Left ventricle myocardium superior (tissue), 1 donor: Measurements from ENCODE around the gene MYH13. TPM values are rescaled to one million over a fixed set of nuclear protein-coding genes. Genes with fewer than 3 reads are reported as not detected.

Source experiments
- ATAC-seq: fragments of 200-7000 bp; cut with Tn5 transposase; one replicate; pipeline ENCODE4 v1.9.1; 2020; ENCODE audit warnings: mild to moderate bottlenecking, moderate library complexity
- DNase-seq: peaks from one replicate; pipeline ENCODE4 v3.0.0-alpha.2; 2020
- intact Hi-C: fragments of 100-400 bp; cut with micrococcal nuclease; formaldehyde crosslinking; loops from one replicate; pipeline ENCODE4 v1.11.0; 2022
- total RNA-seq: library from RNA; stranded (reverse); fragmentation: NEBNext Ultra II Directional; extraction: Animal tissue kit (Norgen Biotek cat#: 25700); gene quantifications from one replicate; pipeline ENCODE4 v1.2.1, GENCODE V29; 2021
- donor health status: DM: no; HTN: yes; CAD: no; lungs with severe emphysema.

Gene MYH13
- total RNA-seq, 1 donor from 2014 or later = not detected

DNA sequence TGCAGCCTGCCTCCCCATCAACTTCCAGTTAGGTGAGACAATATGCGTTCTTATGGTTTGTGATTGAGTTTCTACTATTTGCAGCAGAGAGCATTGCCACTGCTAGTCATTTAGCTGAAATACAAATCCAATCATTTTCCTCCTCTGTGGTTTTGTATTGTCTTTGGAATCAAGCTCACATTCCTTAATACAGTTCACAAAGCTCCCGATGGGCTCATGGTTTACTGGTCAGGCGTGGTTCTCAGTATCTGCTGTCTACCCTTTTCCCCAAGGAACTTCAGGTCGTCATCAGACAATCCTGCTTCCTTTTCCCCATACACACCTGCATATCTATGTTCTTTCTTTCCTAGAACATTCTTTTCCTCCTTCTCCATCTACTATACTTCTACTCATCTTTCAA, 104.8 kb downstream of the MYH13 start:
- no peak for DNase-seq
- intact Hi-C loops = no loop called here
- no peak for ATAC-seq

DNA sequence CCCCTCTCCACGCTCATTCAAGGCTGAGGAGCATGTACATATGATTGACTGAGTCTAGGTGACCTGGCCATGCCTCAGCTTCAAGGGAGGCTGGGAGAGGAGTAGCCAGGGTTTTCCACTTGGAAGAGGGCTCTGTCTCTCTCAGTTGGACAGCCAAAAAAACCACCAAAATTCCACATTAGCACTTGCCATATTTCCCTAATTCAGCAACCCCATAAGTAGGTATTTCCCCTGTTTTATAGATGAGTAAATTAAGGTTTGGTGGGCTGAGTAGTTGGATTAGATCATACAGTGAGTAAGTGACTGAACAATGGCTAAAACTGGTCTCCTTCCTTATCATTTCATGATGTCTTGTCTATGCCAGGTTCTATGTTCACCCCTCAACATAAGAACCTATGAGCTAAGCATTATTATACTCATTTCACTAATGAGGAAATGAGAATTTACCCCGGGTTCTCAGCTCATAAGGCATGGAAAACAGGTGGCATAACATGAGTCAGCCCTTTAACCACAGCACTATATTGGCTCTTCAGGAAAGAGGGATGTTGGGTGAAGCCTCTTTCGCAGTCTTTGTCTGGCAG, 106.4 kb downstream of the MYH13 start:
- DNase-seq (no peak), ATAC-seq (no peak)
- intact Hi-C loops = no loop called here

DNA sequence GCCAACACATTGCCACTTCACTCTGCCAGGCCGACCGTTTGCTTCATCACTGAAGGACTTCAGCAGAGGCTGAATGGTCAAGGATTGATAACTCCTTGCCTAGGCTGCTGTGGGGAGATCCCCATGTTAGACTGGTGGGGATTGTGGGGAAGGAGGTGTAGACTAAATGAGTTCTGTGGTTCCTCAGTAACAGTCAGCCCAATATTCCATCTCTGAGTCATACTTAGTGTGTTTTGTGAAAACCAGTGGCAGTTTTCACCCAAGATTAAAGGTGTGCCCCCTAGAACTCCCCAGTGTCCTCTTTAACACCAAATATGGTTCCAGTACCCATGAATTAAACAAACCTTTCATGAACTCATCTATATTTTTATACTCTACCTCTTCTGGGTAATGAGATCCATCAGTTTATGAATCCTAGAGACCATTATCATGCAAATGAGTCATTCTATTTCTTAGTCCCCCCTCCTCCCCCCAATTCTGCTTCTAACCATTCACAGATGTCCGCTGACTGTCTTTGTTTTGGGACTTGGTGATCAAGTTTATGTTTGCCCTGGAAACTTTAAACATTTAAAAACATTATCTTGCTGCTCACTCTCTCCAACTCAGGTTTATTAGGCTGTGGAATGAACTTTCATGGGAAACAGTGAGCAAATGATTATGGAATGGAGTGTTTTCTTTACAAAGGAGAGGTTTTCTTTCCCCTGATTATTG, 107.6 kb downstream of the MYH13 start:
- ATAC-seq = no peak
- intact Hi-C loops = no loop called here
- no peak for DNase-seq

DNA sequence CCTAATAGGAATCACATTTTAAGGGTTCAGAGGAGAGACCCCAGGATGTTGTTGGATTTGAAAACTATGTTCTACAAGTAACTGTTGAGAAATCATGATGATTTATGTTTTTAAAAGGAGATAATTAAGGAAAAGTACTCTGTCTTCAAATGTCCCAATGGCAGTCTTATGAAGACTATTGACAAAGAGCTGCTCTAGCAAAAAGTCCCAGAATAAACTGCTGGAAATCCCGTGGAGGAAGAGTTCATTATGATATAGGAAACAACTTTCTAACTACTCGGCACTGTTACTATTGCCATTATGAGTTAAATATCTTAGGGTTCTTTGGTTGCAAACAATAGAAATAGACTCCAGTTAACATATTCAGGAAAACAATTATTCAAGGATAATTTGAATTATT, 108.8 kb downstream of the MYH13 start:
- DNase-seq (no peak), ATAC-seq (no peak)
- intact Hi-C loops = no loop called here

DNA sequence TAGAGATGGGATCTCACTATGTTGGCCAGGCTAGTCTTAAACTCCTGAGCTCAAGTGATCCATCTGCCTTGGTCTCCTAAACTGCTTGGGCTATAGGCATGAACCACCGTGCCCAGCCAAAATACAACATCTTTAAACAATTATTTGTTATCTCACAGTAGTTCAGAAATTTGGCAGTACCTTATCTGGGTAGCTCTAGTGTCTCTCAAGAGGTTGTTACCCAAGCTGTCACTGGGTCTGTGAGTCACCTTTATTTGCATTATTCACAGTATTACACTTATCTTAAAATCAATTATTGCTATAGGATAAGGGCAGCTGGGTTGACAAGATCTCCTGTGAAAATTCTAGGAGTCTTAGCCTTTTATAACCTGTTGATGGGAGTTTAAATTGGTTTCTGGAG, 110.4 kb downstream of the MYH13 start:
- DNase-seq (no peak), ATAC-seq (no peak)
- intact Hi-C loops = no loop called here

DNA sequence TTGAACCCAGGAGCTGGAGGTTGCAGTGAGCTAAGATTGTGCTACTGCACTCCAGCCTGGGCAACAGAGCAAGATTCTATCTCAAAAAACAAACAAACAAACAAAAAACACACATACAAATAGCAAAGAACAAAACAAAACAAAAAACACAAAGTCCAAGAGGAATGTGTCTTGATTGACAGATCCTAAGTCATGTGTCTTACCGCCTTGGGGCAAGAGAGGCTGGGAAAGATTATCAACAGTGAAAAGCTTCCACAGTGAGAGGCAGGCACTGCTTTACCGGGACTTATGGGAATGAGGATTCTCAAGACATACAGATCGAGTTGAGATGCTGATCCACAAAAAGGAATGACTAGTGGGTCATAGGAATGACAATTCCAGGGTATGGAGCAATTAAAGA, 111.7 kb downstream of the MYH13 start:
- no peak for ATAC-seq
- intact Hi-C loops = no loop called here
- DNase-seq = no peak

DNA sequence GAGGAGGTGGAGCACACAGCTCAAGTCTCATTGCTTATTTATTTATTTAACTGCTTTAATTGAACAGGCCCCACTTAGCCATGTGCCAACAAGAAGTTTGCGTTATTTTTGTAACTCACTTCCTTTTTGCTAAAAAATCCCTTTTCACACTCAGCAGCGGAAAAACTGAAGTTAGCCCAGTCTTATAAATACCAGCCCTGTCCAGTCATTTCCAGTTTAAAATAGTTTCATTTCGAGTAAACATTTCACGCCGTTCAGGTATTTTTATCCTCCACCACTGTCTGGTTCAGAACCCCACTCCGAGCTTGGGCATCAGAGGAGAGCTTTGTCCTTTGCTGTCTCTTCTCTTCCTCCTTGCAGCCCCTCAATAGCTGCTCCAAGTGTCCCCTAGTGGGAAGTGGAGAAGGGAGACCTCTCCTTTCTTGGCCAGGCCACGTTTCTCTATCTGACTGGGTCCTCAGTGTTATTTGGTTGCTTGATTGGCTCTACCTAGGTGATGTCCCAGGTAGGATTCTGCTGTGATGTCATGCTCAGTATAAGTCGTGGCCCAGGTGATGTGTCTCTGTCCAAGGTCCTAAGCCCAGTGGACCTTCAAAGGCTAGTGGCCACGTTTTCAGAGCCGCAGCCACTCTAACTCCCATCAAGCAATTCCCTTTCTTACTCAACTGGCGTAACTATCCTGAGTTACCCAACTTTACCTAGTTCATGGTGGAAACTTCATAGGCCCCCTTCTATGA, 121.4 kb downstream of the MYH13 start:
- intact Hi-C loops = no loop called here
- no peak for DNase-seq
- ATAC-seq = no peak

Other genes with a start within 250 kb of the MYH13 start
- gene GAS7, start 174.4 kb downstream of the MYH13 start, total RNA-seq = 51.2 TPM
- not detected for gene MYH8, start 48.9 kb upstream of the MYH13 start, total RNA-seq
- not detected for gene MYH4, start 96.6 kb upstream of the MYH13 start, total RNA-seq
- gene MYH1, start 145.5 kb upstream of the MYH13 start, total RNA-seq = 0.10 TPM
- 0.10 TPM for gene MYH2, start 176.7 kb upstream of the MYH13 start, total RNA-seq